Neural progenitor cell (in vitro differentiated cells): Measurements from ENCODE around the gene SMIM28. TPM values are rescaled to one million over a fixed set of nuclear protein-coding genes. Genes with fewer than 3 reads are reported as not detected.

Experiments
- DNase-seq: peaks from one replicate; pipeline ENCODE4 v3.0.0-alpha.2; 2016; ENCODE audit warnings: low spot score
- H2AFZ ChIP-seq: fragments of 200-600 bp; sonication (generic); replicated peaks from 2 replicates; pipeline ENCODE4 v1.6.1; 2016; ENCODE audit warnings: antibody characterized with exemption
- H3F3A ChIP-seq: fragments of 200-600 bp; sonication (generic); 2 replicates; pipeline ENCODE4 v1.6.1; 2016; ENCODE audit warnings: antibody characterized with exemption, low read depth
- H3K27ac ChIP-seq: fragments of 200-600 bp; sonication (generic); 2 replicates; pipeline ENCODE4 v1.5.1; 2016; ENCODE audit warnings: mild to moderate bottlenecking
- H3K27me3 ChIP-seq: fragments of 200-600 bp; sonication (generic); 2 replicates; pipeline ENCODE4 v1.6.1; 2016; ENCODE audit warnings: mild to moderate bottlenecking, moderate library complexity
- H3K36me3 ChIP-seq: fragments of 200-600 bp; sonication (generic); 2 replicates; pipeline ENCODE4 v1.5.1; 2016
- H3K4me1 ChIP-seq: fragments of 200-600 bp; sonication (generic); 2 replicates; pipeline ENCODE4 v1.6.1; 2016; ENCODE audit warnings: mixed run types
- H3K4me2 ChIP-seq: fragments of 200-600 bp; sonication (generic); 2 replicates; pipeline ENCODE4 v1.6.1; 2016
- H3K4me3 ChIP-seq: fragments of 200-600 bp; sonication (generic); 2 replicates; pipeline ENCODE4 v1.5.1; 2016
- H3K79me2 ChIP-seq: fragments of 200-600 bp; sonication (generic); 2 replicates; pipeline ENCODE4 v1.6.1; 2016; ENCODE audit warnings: low read depth
- H3K9ac ChIP-seq: fragments of 200-600 bp; sonication (generic); 2 replicates; pipeline ENCODE4 v1.6.1; 2016
- H3K9me3 ChIP-seq: fragments of 200-600 bp; sonication (generic); 2 replicates; pipeline ENCODE4 v1.5.1; 2016; ENCODE audit warnings: low read depth
- H4K20me1 ChIP-seq: fragments of 200-600 bp; sonication (generic); 2 replicates; pipeline ENCODE4 v1.6.1; 2016; ENCODE audit warnings: low read depth
- H3K27ac Mint-ChIP-seq: 3 replicates; pipeline ENCODE4 v1.8.0; 2021; ENCODE audit warnings: mixed read lengths
- H3K27me3 Mint-ChIP-seq: 2 replicates; pipeline ENCODE4 v1.8.0; 2022; ENCODE audit warnings: low read depth, mild to moderate bottlenecking, inconsistent platforms, moderate library complexity, mixed read lengths; ENCODE audit not compliant: insufficient read depth
- H3K36me3 Mint-ChIP-seq: 3 replicates; pipeline ENCODE4 v1.8.0; 2021; ENCODE audit warnings: mixed read lengths
- H3K4me1 Mint-ChIP-seq: 3 replicates; pipeline ENCODE4 v1.8.0; 2021; ENCODE audit warnings: mixed read lengths
- H3K4me3 Mint-ChIP-seq: 3 replicates; pipeline ENCODE4 v1.8.0; 2021; ENCODE audit warnings: mild to moderate bottlenecking, moderate library complexity, mixed read lengths
- H3K9me3 Mint-ChIP-seq: 3 replicates; pipeline ENCODE4 v1.8.0; 2020; ENCODE audit warnings: mixed read lengths
- EZH2 ChIP-seq: fragments of 200-600 bp; sonication (generic); IDR thresholded peaks from 2 replicates; pipeline ENCODE4 v1.6.1; 2017; ENCODE audit warnings: antibody characterized with exemption, mild to moderate bottlenecking, moderate library complexity
- EZH2phosphoT487 ChIP-seq: fragments of 200-600 bp; sonication (generic); IDR thresholded peaks from 2 replicates; pipeline ENCODE4 v1.6.1; 2017; ENCODE audit warnings: antibody characterized with exemption
- total RNA-seq: library from RNA; depleted of rRNA; stranded (reverse); fragments of >200 nt; gene quantifications from 2 replicates; pipeline ENCODE4 v1.2.3, GENCODE V29; 2015; ENCODE audit warnings: low replicate concordance
- TF ChIP-seq, protein P1 (sequence below): fragments of 200-600 bp; sonication (generic); IDR thresholded peaks from 2 replicates; pipeline ENCODE4 v1.5.1; 2017; ENCODE audit warnings: antibody characterized with exemption, mild to moderate bottlenecking

The SMIM28 gene
- total RNA-seq, 1 donor from 2014 or later = not detected

DNA sequence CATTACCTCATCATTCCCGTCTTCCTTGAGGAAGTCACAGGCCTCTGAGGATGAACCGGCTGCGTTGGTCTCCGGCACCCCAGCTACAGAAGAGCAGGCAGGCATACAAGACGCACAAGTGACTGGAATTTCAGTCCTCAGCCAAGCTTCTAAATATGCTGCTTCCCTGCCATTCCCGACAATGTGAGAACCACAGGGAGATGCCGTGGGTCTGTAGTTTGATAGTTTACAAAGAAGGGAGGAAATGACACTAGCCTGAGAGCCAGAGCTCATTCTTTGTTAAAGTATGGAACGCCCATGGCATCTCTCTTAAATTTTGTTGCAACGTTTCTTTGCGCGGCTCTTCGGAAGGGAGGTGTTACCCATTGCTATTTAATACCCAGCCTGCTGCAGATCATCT lies 52.1 kb downstream of the SMIM28 start:
- DNase-seq = no peak
- H3K27ac Mint-ChIP-seq = peak overlapping the region; percentile 90
- TF ChIP-seq, protein P1, sequence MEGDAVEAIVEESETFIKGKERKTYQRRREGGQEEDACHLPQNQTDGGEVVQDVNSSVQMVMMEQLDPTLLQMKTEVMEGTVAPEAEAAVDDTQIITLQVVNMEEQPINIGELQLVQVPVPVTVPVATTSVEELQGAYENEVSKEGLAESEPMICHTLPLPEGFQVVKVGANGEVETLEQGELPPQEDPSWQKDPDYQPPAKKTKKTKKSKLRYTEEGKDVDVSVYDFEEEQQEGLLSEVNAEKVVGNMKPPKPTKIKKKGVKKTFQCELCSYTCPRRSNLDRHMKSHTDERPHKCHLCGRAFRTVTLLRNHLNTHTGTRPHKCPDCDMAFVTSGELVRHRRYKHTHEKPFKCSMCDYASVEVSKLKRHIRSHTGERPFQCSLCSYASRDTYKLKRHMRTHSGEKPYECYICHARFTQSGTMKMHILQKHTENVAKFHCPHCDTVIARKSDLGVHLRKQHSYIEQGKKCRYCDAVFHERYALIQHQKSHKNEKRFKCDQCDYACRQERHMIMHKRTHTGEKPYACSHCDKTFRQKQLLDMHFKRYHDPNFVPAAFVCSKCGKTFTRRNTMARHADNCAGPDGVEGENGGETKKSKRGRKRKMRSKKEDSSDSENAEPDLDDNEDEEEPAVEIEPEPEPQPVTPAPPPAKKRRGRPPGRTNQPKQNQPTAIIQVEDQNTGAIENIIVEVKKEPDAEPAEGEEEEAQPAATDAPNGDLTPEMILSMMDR = no peak
- no peak for TF ChIP-seq EZH2phosphoT487
- H3K4me3 Mint-ChIP-seq = no peak overlapping the region
- Histone ChIP-seq H3K79me2 (no peaks in the 10 kb centered on the region), H4K20me1 (no peaks in the 10 kb centered on the region), H3K36me3 (no peaks in the 10 kb centered on the region), H3F3A (no peaks in the 10 kb centered on the region), H3K4me2 (no peak overlapping the region), H3K9me3 (no peaks in the 10 kb centered on the region), H3K4me3 (no peak overlapping the region), H3K9ac (no peak overlapping the region), H3K27me3 (no peaks in the 10 kb centered on the region), H2AFZ (no peak overlapping the region), H3K4me1 (no peaks in the 10 kb centered on the region), H3K27ac (no peak overlapping the region)
- peaks cover 10% of the 10 kb centered on the region for H3K4me1 Mint-ChIP-seq
- no peaks in the 10 kb centered on the region for H3K9me3 Mint-ChIP-seq
- peaks cover 28% of the 10 kb centered on the region for H3K36me3 Mint-ChIP-seq
- no peaks in the 10 kb centered on the region for H3K27me3 Mint-ChIP-seq

DNA sequence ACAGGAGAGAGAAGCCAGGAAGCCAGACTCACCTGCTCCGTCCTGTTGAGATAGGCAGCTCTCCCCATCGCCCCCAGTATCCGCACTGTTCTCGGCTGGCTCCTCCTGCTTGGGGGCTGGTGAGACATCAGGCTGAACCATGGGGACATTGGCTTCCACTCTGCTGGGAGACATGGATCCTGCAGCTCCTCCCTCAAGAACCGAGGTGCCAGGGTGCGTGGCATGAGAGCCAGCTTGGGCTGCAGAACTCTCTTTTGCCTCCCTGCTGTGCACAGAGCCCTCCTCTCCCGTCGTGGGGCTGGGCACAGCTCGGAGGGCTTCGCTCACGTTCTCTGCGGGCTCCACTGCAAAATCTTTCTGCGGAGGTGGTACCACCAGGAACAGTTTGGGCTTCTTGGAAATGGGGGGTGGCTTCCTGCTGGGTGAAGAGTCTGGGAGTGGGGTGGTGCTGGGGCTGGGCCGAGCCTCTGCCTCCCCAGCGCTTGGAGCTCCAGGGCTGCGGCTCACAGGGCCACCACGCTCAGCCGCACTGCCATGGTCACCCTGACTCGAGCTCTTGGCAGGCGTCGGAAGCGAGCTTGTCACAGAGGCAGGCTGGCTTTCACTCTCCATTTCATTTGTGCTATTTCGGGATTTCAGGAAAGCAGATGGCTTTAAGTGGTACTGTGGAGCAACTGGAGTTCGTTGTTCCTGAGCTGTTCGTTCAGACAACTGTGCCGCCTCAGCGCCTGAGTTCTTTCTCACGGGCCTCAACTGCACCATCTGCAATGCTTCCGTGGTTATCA lies 52.8 kb downstream of the SMIM28 start:
- no peak overlapping the region for H2AFZ ChIP-seq
- no peak overlapping the region for H3K4me2 ChIP-seq
- no peaks in the 10 kb centered on the region for H3K27me3 ChIP-seq
- Mint-ChIP-seq H3K36me3 (peaks cover 26% of the 10 kb centered on the region), H3K4me3 (no peak overlapping the region), H3K4me1 (peaks cover 10% of the 10 kb centered on the region), H3K27me3 (no peaks in the 10 kb centered on the region), H3K9me3 (no peaks in the 10 kb centered on the region), H3K27ac (no peak overlapping the region)
- no peak overlapping the region for H3K9ac ChIP-seq
- no peaks in the 10 kb centered on the region for H3K4me1 ChIP-seq
- H3K36me3 ChIP-seq = no peaks in the 10 kb centered on the region
- no peak for DNase-seq
- no peaks in the 10 kb centered on the region for H4K20me1 ChIP-seq
- H3K4me3 ChIP-seq = no peak overlapping the region
- H3K79me2 ChIP-seq = no peaks in the 10 kb centered on the region
- H3F3A ChIP-seq = no peaks in the 10 kb centered on the region
- TF ChIP-seq, protein P1 = no peak
- TF ChIP-seq EZH2 (no peak), EZH2phosphoT487 (no peak)
- no peaks in the 10 kb centered on the region for H3K9me3 ChIP-seq
- no peak overlapping the region for H3K27ac ChIP-seq

DNA sequence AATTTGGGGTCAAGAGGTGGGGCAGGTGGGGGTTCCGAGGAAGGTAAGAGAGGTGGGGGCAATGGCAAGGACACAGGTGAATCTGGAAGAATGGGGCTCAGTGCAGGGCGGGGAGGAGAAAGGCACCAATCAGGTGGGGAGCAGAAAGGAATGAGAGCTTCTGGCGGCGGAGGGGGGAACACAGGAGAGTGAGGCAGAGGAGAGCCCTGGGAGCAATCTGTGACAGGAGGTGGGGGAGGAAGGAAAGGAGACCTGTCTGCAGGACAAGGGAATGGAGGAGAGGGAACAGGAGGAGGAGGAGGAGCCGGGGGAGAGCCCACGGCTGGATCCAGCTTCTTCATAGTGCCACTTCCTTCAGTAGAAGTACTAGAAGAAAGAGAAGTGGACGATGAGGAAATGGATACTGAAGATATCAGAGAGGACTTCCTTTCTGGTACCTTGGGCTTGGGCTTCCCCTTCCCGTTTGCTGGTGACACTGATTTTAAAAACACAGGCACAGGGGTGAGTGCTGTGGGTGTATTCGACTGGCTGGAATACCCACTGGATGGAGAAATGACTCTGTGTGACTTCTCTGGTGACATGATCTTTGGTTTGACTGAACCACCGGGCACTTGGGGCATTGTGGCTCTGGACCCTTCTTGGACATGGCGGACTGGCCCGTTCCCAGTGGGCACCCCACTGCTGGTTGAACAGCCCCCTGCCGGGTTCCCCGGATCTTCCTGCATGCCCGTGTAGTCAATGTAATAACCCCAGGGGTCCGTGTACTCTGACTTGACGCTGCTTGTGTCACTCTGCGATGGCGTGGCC lies 53.8 kb downstream of the SMIM28 start:
- H3K4me1 Mint-ChIP-seq = peaks cover 10% of the 10 kb centered on the region
- Histone ChIP-seq H3F3A (no peaks in the 10 kb centered on the region), H3K9me3 (no peaks in the 10 kb centered on the region), H4K20me1 (no peaks in the 10 kb centered on the region), H3K79me2 (no peaks in the 10 kb centered on the region), H3K4me2 (no peak overlapping the region), H3K4me1 (no peaks in the 10 kb centered on the region), H2AFZ (no peak overlapping the region), H3K9ac (no peak overlapping the region), H3K27me3 (no peaks in the 10 kb centered on the region), H3K4me3 (no peak overlapping the region), H3K27ac (no peak overlapping the region), H3K36me3 (no peaks in the 10 kb centered on the region)
- H3K27me3 Mint-ChIP-seq = no peaks in the 10 kb centered on the region
- no peaks in the 10 kb centered on the region for H3K9me3 Mint-ChIP-seq
- DNase-seq = no peak
- peaks cover 30% of the 10 kb centered on the region for H3K36me3 Mint-ChIP-seq
- H3K27ac Mint-ChIP-seq = peak overlapping the region; percentile 27
- H3K4me3 Mint-ChIP-seq = no peak overlapping the region
- no peak for TF ChIP-seq EZH2phosphoT487
- TF ChIP-seq, protein P1 = no peak
- no peak for TF ChIP-seq EZH2
